PC-9 (cell line): ENCODE measurements around the gene COQ4. TPM values are rescaled to one million over a fixed set of nuclear protein-coding genes. Genes with fewer than 3 reads are reported as not detected.

Source experiments
- BruUV-seq: library from RNA; stranded (reverse); fragments of 400-500 nt; replicated peaks from 2 replicates; lab custom pipeline; 2021; lab: Mats Ljungman, UMichigan
- CTCF ChIA-PET: fragments of 300-600 bp; sonication (Branson Sonifier 250); formaldehyde crosslinking; loops from one replicate; lab custom pipeline; 2022; ENCODE audit warnings: antibody characterized with exemption; lab: Charles Lee
- POLR2A ChIA-PET: fragments of 300-600 bp; sonication (Branson Sonifier 250); formaldehyde crosslinking; loops from one replicate; lab custom pipeline; 2022; ENCODE audit warnings: antibody characterized with exemption; ENCODE audit not compliant: unreplicated experiment; lab: Charles Lee
- DNase-seq, 2 experiments: peaks; one replicate each; pipeline versions ENCODE4 v3.0.0 to v3.0.0-alpha.2; 2015 to 2022; ENCODE audit warnings: mixed read lengths in 1 of 2
- H2AFZ ChIP-seq: fragments of 200-600 bp; sonication (generic); 2 replicates; pipeline ENCODE4 v1.8.1; 2017; ENCODE audit warnings: antibody characterized with exemption
- H3F3A ChIP-seq: fragments of 200-600 bp; sonication (generic); 2 replicates; pipeline ENCODE4 v1.8.1; 2017; ENCODE audit warnings: antibody characterized with exemption, mild to moderate bottlenecking, low read depth; ENCODE audit not compliant: insufficient read depth
- H3K27ac ChIP-seq: fragments of 200-600 bp; sonication (generic); 2 replicates; pipeline ENCODE4 v1.6.1; 2016; ENCODE audit warnings: mixed run types
- H3K27me3 ChIP-seq: fragments of 200-600 bp; sonication (generic); 2 replicates; pipeline ENCODE4 v1.6.1; 2016; ENCODE audit warnings: low read depth, mixed run types; ENCODE audit not compliant: insufficient read depth
- H3K36me3 ChIP-seq: fragments of 200-600 bp; sonication (generic); 2 replicates; pipeline ENCODE4 v1.6.1; 2016; ENCODE audit warnings: low read depth, mixed run types
- H3K4me1 ChIP-seq: fragments of 200-600 bp; sonication (generic); replicated peaks from 2 replicates; pipeline ENCODE4 v1.6.1; 2016; ENCODE audit warnings: mixed run types; ENCODE audit not compliant: insufficient read depth
- H3K4me2 ChIP-seq: fragments of 200-600 bp; sonication (generic); 2 replicates; pipeline ENCODE4 v1.6.1; 2017; ENCODE audit warnings: mixed run types
- H3K4me3 ChIP-seq: fragments of 200-600 bp; sonication (generic); 2 replicates; pipeline ENCODE4 v1.6.1; 2016; ENCODE audit warnings: mixed run types
- H3K79me2 ChIP-seq: fragments of 200-600 bp; sonication (generic); 2 replicates; pipeline ENCODE4 v1.6.1; 2017; ENCODE audit warnings: low read depth, mixed run types
- H3K9me2 ChIP-seq: fragments of 200-600 bp; sonication (generic); 2 replicates; pipeline ENCODE4 v1.8.1; 2017; ENCODE audit warnings: mild to moderate bottlenecking; ENCODE audit not compliant: insufficient read depth
- H3K9me3 ChIP-seq: fragments of 200-600 bp; sonication (generic); 2 replicates; pipeline ENCODE4 v1.8.1; 2016; ENCODE audit warnings: low read depth; ENCODE audit not compliant: insufficient read depth
- H4K20me1 ChIP-seq: fragments of 200-600 bp; sonication (generic); 2 replicates; pipeline ENCODE4 v1.8.1; 2017; ENCODE audit not compliant: insufficient read depth
- CTCF ChIP-seq: fragments of 200-600 bp; sonication (generic); conservative IDR thresholded peaks from 2 replicates; pipeline ENCODE4 v1.6.1; 2017; ENCODE audit warnings: mixed run types, antibody characterized with exemption, mild to moderate bottlenecking, moderate library complexity
- EZH2 ChIP-seq: fragments of 200-600 bp; sonication (generic); IDR thresholded peaks from 2 replicates; pipeline ENCODE4 v1.8.0; 2017; ENCODE audit warnings: antibody characterized with exemption, low read depth
- intact Hi-C: fragments of 100-400 bp; cut with micrococcal nuclease; formaldehyde crosslinking; loops from one replicate; pipeline ENCODE4 v1.10.0; 2022; ENCODE audit not compliant: unreplicated experiment
- total RNA-seq: library from RNA; stranded (reverse); gene quantifications from 2 replicates; pipeline ENCODE4 v1.2.3, GENCODE V29; 2021

COQ4 gene
- total RNA-seq, 1 experiment from 2014 or later = 81.8 TPM

GRCh38 chr9:128294142-128294541 lies 28.5 kb upstream of the COQ4 start:
- ChIA-PET CTCF (interaction anchor here (1.7 kb wide), 1 partner anchor 125 kb away, joined by 5 read pairs; no protein-coding TSS in a partner anchor), POLR2A (interaction anchor here (0.6 kb wide), 2 partner anchors 330 to 1731 kb away, joined by 6 to 27 read pairs; no protein-coding TSS in a partner anchor)
- no TSS peak for BruUV-seq

GRCh38 chr9:128296340-128297220 lies 26.1 kb upstream of the COQ4 start:
- DNase-seq = peak in 1 of 2 experiments; percentile 78
- H4K20me1 ChIP-seq = no peaks in the 10 kb centered on the region
- peak overlapping the region; percentile 74 for H3K4me2 ChIP-seq
- H3K79me2 ChIP-seq = peaks cover 6% of the 10 kb centered on the region
- ChIA-PET POLR2A (interaction anchor here (0.5 kb wide), 1 partner anchor 45 kb away, joined by 7 read pairs; no protein-coding TSS in a partner anchor), CTCF (interaction anchor here (0.6 kb wide), 2 partner anchors 11 to 67 kb away, joined by 3 to 4 read pairs; no protein-coding TSS in a partner anchor)
- no peaks in the 10 kb centered on the region for H3K36me3 ChIP-seq
- H3K4me1 ChIP-seq = peaks cover 56% of the 10 kb centered on the region
- no peak for TF ChIP-seq CTCF
- no peak for TF ChIP-seq EZH2
- peak overlapping the region; percentile 97 for H3K27ac ChIP-seq
- no peaks in the 10 kb centered on the region for H3K27me3 ChIP-seq
- BruUV-seq = no TSS peak
- H3K4me3 ChIP-seq = no peak overlapping the region
- H2AFZ ChIP-seq = no peak overlapping the region
- intact Hi-C loops = loop anchor here (5.0 kb wide), 2 partner anchors 261 to 341 kb away; no protein-coding TSS in a partner anchor
- no peaks in the 10 kb centered on the region for H3K9me2 ChIP-seq
- no peaks in the 10 kb centered on the region for H3K9me3 ChIP-seq
- peaks cover 51% of the 10 kb centered on the region for H3F3A ChIP-seq

More at GRCh38 chr9:128294142-128294541, 28.5 kb upstream of the COQ4 start:
- peaks cover 41% of the 10 kb centered on the region for H3F3A ChIP-seq
- no peak overlapping the region for H2AFZ ChIP-seq
- H3K79me2 ChIP-seq = peaks cover 6% of the 10 kb centered on the region
- H3K4me3 ChIP-seq = no peak overlapping the region
- H3K4me1 ChIP-seq = peaks cover 41% of the 10 kb centered on the region
- H3K27me3 ChIP-seq = no peaks in the 10 kb centered on the region
- no peak overlapping the region for H3K27ac ChIP-seq
- TF ChIP-seq CTCF = no peak
- intact Hi-C loops = loop anchor here (2.0 kb wide), 1 partner anchor 211 kb away; the partner anchor contains the start of gene GLE1
- H3K9me3 ChIP-seq = no peaks in the 10 kb centered on the region
- no peaks in the 10 kb centered on the region for H3K36me3 ChIP-seq
- no peak for DNase-seq
- no peaks in the 10 kb centered on the region for H3K9me2 ChIP-seq
- H4K20me1 ChIP-seq = no peaks in the 10 kb centered on the region
- H3K4me2 ChIP-seq = no peak overlapping the region

- H3K9me2 ChIP-seq = no peaks in the 10 kb centered on the region
- intact Hi-C loops = loop anchor here (5.0 kb wide), 2 partner anchors 260 to 340 kb away; no protein-coding TSS in a partner anchor
- no peaks in the 10 kb centered on the region for H4K20me1 ChIP-seq
- H3F3A ChIP-seq = peaks cover 50% of the 10 kb centered on the region
- H3K79me2 ChIP-seq = peaks cover 6% of the 10 kb centered on the region
- no peaks in the 10 kb centered on the region for H3K9me3 ChIP-seq
- peak overlapping the region; percentile 97 for H3K27ac ChIP-seq
- CTCF ChIA-PET = interaction anchor here (0.6 kb wide), 1 partner anchor 10 kb away, joined by 4 read pairs; no protein-coding TSS in a partner anchor
- TF ChIP-seq EZH2 (no peak), CTCF (no peak)
- no peak overlapping the region for H3K4me3 ChIP-seq
- no peak for DNase-seq
- H2AFZ ChIP-seq = no peak overlapping the region
- H3K4me2 ChIP-seq = peak overlapping the region; percentile 74
- no peaks in the 10 kb centered on the region for H3K36me3 ChIP-seq
- no TSS peak for BruUV-seq
- POLR2A ChIA-PET = interaction anchor here (0.5 to 0.6 kb wide), 2 partner anchors 16 to 45 kb away, joined by 5 to 7 read pairs; no protein-coding TSS in a partner anchor
- H3K27me3 ChIP-seq = no peaks in the 10 kb centered on the region
- H3K4me1 ChIP-seq = peaks cover 56% of the 10 kb centered on the region
Observed at GRCh38 chr9:128297221-128297773, 25.3 kb upstream of the COQ4 start.
